ENCODE results near the gene YARS2.
"Not testable (repeated sequence)": the region's sequence is repeated elsewhere in the genome, so short reads cannot be mapped to it uniquely, and the experiment has no call there.

YARS2 gene

DNA sequence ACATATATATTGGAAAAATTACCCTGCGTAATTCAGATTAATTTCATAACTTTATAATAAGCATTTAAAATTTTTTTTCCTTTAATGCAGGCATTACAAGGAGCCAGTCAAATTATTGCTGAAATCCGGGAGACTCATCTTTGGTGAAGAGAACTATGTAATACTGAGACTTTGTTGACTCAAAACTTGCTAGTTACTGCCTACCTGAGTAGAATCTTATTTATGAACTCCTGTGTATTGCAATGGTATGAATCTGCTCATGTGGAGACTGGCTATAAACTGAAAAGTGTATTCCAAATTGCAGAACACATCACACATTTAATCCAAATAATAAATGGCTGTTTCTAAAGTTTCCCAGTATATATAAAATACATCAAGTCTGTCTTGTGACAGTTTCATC lies 12.4 kb downstream of the YARS2 start:
- DNase-seq = no peak

DNA sequence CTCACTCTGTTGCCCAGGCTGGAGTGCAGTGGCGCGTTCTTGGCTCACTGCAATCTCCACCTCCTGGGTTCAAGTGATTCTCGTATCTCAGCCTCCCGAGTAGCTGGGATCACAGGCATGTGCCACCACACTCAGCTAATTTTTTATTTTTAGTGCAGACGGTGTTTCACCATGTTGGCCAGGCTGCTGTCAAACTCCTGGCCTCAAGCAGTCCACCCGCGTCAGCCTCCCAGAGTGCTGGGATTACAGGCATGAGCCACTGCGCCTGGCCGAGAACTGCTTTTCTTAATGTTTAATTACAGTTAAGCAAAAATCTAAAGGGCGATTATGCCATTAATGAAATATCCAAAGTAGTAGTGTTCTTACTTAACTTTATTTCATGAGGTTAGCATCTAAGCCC lies 13.6 kb downstream of the YARS2 start:
- DNase-seq = no peak

DNA sequence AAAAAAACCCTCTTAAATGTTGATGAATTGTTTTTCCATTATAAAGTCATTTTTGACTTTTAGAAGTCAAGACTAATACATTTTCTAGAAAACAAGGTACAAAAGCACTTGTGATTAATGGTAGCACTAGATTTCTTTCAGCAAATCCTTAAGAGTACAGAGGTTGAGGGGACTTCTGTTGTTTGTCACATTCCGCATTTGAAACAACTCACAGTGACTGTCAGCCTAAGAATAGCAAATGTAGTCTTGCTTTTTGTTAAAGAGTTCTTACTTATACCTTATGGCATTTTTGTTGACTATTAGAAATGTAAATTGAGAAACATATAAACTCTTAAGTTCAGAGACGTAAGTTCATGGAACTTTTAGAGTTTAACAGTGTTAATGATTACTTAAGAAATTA lies 16.4 kb downstream of the YARS2 start:
- no peak for DNase-seq

DNA sequence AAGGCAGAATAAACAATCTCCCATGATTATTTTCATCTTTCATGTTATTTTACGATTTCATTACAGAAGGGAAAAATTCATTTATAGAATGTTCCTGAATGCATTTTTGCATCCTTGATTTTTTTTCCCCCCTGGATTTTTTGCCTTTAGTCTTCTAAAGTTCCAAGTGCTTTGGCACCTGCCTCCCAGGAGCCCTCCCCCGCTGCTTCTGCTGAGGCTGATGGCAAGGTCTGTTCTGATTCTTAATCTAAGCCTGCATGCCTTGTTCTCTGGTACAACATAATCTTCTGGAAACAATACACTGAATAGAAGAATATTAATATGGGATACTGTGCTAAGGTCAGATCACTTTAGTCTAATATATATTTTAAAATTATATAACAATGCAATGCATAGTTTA lies 18.0 kb downstream of the YARS2 start:
- DNase-seq = no peak

DNA sequence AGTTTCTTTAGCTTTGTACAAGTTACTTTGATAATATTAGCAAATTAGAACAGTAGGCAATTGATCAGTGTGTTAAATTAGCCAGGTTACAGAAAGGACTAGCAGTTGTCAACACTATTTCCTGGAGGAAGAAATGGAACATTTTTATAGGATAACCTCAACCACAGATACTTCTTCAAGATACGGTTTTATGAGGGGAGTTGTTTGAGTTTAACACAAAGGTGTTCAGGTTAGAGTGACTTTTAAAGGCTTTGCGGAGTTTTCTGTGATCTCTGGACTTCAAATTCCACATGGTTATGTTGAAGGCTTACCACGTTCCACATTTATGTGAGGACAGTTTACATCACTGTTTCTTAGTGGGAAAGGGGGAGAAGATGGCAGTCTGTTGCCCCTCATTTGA lies 19.3 kb downstream of the YARS2 start:
- DNase-seq = no peak

DNA sequence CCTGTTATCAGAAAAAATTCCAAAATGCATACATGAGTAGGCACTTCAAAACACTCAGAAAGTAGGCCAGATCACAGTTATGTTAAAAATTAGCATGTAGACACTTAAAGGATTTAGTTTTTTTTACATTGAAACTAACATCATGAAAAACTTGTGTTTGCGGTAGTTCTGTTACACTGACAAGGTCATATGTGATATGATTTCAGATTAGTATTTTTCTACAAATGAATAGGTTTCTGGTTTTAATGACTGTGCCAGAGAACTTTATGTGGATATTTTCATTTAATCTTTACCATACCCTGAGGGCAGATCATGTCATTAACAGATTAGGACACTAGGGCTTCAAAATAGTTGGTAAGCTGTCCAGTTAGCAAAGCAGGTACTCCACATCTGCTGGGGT lies 20.7 kb downstream of the YARS2 start:
- no peak for DNase-seq

DNA sequence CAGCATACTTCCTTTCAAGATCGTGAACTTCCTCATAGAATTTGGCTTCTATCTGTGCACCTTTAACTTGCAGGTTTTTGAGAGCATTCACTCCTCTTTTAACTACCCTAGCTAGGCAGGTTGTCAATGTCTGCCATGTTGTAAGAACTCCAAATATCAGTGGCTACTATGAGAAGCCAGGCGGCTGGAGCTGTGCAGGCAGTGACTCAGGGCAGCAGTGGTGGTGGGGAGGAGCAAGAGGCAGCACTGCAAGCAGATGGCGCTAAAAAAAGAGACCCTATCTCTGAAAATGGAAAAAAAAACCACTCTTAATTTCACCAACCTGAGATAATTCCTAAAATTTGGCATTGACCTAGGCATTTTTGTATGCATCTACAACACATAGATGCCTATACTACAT lies 28.5 kb downstream of the YARS2 start:
- DNase-seq = no peak

DNA sequence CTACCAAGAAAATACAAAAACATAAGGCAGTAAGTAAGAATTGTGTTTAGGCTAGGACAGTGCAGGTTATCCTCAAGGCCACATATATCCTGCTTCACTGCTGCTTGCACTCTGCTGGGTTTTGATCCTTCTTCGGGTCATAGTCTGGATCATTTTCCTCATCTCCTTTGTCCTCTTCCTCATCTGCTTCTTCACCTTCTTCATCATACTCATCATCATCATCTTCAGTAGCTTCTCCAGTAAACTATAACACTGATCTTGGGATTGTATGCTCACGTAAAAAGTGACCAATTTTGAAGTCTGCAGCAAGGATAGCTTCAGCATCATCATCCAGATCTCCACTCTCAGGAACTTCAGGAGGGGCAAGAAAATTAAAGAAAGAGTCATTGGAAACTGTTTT lies 29.4 kb downstream of the YARS2 start:
- no peak for DNase-seq

DNA sequence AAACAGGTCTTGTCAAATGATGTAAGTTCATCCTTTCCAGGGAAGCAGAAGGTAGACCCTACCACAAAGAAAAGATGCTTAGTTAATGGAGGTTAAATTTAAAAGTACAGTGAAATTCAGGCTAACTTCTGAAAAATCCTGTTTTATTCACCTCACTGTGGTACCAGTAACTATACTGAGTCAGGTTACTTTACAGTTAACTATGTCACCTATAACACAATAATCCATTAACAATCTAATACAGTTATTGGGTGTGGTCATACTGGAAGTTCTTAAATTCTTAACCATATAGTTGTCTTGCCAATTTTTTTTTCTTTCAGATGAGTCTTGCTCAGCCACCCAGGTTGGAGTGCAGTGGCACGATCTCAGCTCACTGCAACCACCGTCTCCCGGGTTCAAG lies 30.4 kb downstream of the YARS2 start:
- DNase-seq = not testable (repeated sequence)

DNA sequence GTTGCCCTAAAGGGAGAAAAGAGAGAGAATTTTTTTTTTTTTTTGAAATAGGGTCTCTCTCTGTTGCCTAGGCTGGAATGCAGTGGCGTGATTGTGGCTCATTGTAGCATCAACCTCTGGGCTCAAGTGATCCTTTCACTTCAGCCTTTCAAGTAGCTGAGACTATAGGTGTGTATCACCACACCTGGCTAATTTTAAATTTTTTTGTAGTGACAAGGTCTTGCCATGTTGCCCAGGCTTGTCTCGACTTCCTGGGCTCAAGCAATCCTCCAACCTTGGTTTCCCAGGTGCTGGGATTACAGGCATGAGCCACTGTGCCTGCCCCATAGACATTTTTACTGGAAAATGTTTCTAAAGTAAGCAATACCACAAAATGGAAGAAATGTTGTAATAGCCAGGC lies 36.8 kb downstream of the YARS2 start:
- DNase-seq = no peak

DNA sequence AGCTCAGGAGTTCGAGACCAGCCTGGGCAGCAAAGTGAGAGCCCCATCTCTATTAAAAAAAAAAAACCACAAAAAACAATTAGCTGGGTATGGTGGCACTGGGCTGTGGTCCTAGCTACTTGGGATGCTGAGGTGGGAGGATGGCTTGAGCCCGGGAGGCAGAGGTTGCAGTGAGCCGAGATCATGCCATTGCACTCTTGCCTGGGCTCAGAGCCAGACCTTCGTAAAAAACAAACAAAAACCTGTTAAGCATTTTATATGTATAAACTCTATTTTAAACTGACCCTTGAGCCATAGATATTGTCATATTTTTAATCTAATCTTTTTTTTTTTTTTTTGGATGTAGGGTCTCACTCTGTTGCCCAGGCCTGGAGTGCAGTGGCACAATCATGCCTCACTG lies 40.9 kb downstream of the YARS2 start:
- DNase-seq = no peak

DNA sequence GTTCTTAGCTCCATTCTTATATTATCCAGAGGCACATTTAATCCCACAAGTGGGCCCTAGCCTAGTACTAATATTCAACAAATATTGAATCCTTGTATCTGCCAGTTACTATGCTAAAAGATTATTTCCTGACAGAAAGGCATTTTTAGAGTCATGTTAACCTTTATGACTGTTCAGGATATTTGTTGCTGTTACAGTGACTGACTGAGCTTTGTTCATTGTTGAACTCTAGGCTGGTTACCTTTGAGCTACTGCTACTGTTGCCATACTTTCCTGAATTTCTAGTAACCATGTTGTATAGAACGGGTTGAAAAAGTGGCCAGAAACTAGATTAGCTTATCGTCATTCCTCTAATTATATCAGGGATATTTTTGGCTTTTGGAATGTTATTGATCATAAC lies 46.8 kb downstream of the YARS2 start:
- DNase-seq = no peak

DNA sequence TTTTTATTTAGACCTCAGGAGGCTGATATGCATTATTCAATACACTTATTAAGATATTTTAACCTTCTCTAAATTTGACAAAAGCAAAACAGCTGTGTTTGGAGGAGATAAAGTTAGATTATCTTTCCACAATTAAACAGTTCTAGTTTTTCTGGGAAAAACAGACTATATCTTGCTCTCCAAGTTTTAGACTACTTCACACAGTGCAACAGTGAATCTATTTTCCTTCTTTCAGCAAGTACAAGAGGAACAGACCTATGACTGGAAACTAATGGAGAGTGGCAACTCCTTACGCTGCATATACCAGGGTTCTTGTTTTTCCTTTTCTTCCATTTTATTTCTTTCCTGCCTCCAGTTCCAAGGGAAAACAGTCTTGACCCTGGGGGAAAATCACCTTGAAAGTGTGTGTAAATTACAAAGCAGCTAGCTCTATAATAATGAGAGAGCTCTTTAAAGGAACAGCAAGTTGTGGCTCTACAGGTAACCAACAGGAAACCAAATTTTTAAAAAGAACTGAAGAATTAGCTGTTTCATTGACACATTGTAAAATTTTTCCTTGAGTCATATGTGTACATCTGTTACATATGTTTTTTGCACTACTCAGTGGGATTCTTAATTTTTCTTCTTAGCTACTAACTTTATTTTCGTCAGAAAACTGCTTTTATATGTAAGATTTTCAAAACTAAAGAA lies 49.2 kb downstream of the YARS2 start:
- DNase-seq = no peak

DNA sequence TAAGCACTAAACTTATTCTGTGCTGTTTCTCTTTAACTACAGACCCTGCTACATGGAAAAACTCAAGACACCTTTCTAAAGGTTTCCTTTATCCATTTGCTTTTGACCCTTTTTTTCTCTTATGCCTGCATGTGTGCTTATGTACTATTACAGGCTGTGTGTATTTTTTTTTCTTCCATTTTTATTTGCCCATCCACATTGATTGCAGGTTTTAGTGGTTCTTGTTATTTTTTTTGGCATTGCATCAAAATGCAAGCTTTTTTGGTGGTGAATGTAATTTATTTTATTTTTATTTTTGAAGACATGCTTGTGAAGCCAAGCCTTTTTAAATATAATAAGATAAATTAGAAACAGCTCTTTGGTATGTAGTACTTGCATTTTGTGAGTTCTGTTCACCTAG lies 49.9 kb downstream of the YARS2 start:
- no peak for DNase-seq

DNA sequence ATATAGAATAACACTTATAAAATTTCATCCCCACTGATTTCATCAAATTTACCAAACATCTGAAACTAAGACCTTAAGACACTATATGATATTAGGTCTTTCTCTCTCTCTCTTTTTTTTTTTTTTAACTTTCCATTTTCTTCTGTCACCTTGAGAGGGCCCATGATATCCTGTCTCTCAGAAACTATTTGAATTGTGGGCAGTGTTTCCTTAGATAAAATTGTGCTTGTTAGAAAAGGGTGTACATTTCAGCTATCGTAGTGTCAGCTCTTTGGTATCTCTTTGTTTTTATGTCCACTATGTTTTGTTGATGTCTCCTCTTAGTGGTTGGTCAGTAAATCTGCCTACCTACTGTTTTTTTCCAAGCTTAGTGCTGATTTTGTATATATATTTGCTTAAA lies 52.8 kb downstream of the YARS2 start:
- no peak for DNase-seq

DNA sequence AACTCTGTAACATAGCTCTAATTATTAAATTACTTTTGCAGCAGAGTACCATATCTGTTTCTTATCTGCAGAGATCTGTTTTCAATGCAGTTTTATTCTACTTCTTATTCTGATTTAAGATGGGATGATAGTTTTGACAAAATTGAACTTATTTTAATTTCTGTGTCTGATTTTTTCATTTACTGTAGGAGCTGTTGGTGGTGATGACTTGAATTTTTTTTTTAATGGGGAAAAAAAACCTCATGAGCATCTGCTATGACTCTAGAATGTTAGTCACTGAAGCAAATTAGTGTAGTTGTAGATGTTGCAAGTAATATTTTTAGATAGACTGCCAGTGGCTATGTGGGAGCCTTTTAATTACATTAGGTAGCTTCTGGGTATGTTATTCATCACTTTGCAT lies 53.2 kb downstream of the YARS2 start:
- DNase-seq = no peak

DNA sequence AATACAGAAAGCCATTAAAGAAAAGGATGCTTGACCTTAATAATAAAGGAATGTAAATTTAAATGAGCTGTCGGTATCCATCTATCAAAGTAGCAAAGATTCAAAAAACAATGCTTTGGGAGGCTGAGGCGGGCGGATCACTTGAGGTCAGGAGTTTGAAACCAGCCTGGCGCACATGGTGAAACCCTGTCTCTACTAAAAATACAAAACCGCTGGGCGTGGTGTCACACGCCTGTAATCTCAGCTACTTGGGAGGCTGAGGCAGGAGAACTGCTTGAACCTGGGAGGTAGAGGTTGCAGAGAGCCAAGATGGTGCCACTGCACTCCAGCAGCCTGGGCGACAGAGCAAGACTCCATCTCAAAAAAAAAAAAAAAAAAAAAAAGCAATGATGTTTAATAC lies 56.3 kb downstream of the YARS2 start:
- not testable (repeated sequence) for DNase-seq

DNA sequence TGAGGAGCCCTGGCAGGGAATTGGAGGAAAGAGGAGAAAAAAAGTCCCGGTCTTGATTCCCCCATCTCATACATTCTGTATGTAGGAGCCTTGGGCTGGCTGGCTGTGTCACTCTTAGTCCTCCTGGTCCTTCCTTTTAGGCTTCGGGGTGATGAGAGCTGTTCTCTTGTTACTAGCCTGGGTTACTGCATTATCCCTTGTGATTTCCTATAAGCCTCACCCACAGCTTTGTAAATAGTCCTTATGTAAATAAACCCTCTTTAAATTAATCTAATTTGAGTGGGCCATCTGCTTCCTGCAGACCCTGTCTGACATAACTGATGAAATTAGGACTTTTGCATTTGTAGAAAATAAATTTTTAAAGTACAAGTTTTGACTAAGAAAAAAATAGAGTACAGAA lies 57.4 kb downstream of the YARS2 start:
- no peak for DNase-seq

DNA sequence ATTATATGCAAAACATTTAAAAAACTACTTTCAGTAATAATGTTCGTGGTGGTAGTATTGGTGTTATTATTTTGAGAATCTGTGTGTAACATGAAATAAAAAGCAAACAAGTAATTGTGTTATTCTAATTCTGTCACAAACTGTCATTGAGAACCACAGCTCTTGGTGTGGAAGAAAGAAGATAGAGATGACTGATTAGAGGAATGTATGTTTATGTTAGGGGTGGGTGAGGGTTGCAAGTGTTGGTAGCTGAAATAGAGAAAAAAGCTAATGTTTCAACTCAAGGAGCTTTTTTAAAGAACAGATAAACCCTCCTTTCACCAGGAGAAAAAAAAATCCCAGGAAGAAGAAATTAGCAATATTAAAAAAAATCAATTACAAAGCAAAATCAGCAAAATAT lies 58.3 kb downstream of the YARS2 start:
- no peak for DNase-seq
